K562 (cell line): ENCODE data around the gene CSKMT. TPM values are rescaled to one million over a fixed set of nuclear protein-coding genes. Genes with fewer than 3 reads are reported as not detected.

Experiments used
- BHLHE40 ChIP-seq: IDR thresholded peaks from 2 replicates; pipeline ENCODE4 v1.6.1; 2011; ENCODE audit warnings: low read length, improper control_type of control experiment
- CC2D1A ChIP-seq: fragments of 450-650 bp; IDR thresholded peaks from 2 replicates; pipeline ENCODE4 v1.6.1; 2017; ENCODE audit warnings: mild to moderate bottlenecking
- CEBPB ChIP-seq: fragments of 450-650 bp; IDR thresholded peaks from 2 replicates; pipeline ENCODE4 v1.6.1; 2016; ENCODE audit warnings: missing genetic modification characterization, missing compliant biosample characterization
- CREB1 ChIP-seq, 2 experiments: sonication (generic) in 1 of 2; formaldehyde crosslinking in 1 of 2; IDR thresholded peaks; 2 replicates each; pipeline versions ENCODE4 v1.6.1 to v1.8.0; 2012 to 2022; ENCODE audit warnings: inconsistent platforms in 1 of 2, mild to moderate bottlenecking in 1 of 2, missing genetic modification reagents in 1 of 2, moderate library complexity in 1 of 2
- ELK1 ChIP-seq: sonication (generic); formaldehyde crosslinking; IDR thresholded peaks from 2 replicates; pipeline ENCODE4 v1.8.1; 2022; ENCODE audit warnings: missing genetic modification reagents
- FOS ChIP-seq: IDR thresholded peaks from 3 replicates; pipeline ENCODE4 v1.6.1; 2011; ENCODE audit not compliant: insufficient read length; ENCODE audit errors: extremely low read depth
- GTF3C2 ChIP-seq: IDR thresholded peaks from 3 replicates; pipeline ENCODE4 v1.6.1; 2011; ENCODE audit warnings: borderline replicate concordance, mild to moderate bottlenecking, moderate library complexity; ENCODE audit not compliant: insufficient read length; ENCODE audit errors: extremely low read depth
- HDAC1 ChIP-seq, 2 experiments: fragments of 450-650 bp; IDR thresholded peaks; 2 replicates each; pipeline ENCODE4 v1.6.1; 2016 to 2017; ENCODE audit warnings: inconsistent platforms in 1 of 2, mild to moderate bottlenecking in 1 of 2, moderate library complexity in 1 of 2
- KDM2B ChIP-seq: fragments of 250-450 bp; sonication (Bioruptor Pico); IDR thresholded peaks from 2 replicates; pipeline ENCODE4 v1.8.0; 2021; ENCODE audit warnings: mild to moderate bottlenecking, moderate library complexity
- MLX ChIP-seq, 2 experiments: fragments of 450-650 bp in 1 of 2; sonication (generic) in 1 of 2; formaldehyde crosslinking; conservative IDR thresholded peaks; 2 replicates each; pipeline versions ENCODE4 v1.4.0 to v1.8.1; 2020 to 2022; ENCODE audit warnings: mild to moderate bottlenecking in 1 of 2, missing genetic modification reagents in 1 of 2
- NFIX ChIP-seq: fragments of 250-450 bp; sonication (Bioruptor Pico); IDR thresholded peaks from 2 replicates; pipeline ENCODE4 v1.4.0; 2020; ENCODE audit warnings: low read depth, mild to moderate bottlenecking, moderate library complexity
- NR2F6 ChIP-seq: fragments of 450-650 bp; formaldehyde crosslinking; IDR thresholded peaks from 2 replicates; pipeline ENCODE4 v1.4.0; 2020; ENCODE audit warnings: mild to moderate bottlenecking
- PHB ChIP-seq: fragments of 250-450 bp; sonication (Bioruptor Pico); IDR thresholded peaks from 2 replicates; pipeline ENCODE4 v1.5.0; 2021
- PHTF2 ChIP-seq: fragments of 250-450 bp; sonication (Bioruptor Pico); IDR thresholded peaks from 2 replicates; pipeline ENCODE4 v1.5.0; 2021; ENCODE audit warnings: mild to moderate bottlenecking
- SRF ChIP-seq, 2 experiments: fragments of 250-450, 450-650 bp in 1 of 2; sonication (Bioruptor Pico) in 1 of 2; sonication (generic) in 1 of 2; formaldehyde crosslinking; IDR thresholded peaks; 2 replicates each; pipeline versions ENCODE4 v1.5.0 to v1.5.1; 2020 to 2022; ENCODE audit warnings: mild to moderate bottlenecking in 1 of 2, missing genetic modification reagents in 1 of 2
- SRSF3 ChIP-seq: fragments of 200-400 bp; formaldehyde crosslinking; IDR thresholded peaks from 2 replicates; pipeline ENCODE4 v1.6.1; 2016; ENCODE audit warnings: mild to moderate bottlenecking, low read length, moderate library complexity; ENCODE audit not compliant: insufficient read depth
- TCF3 ChIP-seq: sonication (generic); formaldehyde crosslinking; IDR thresholded peaks from 2 replicates; pipeline ENCODE4 v1.4.0; 2020; ENCODE audit warnings: mild to moderate bottlenecking, missing genetic modification reagents
- XRCC3 ChIP-seq: fragments of 450-650 bp; IDR thresholded peaks from 2 replicates; pipeline ENCODE4 v1.6.1; 2017; ENCODE audit warnings: mild to moderate bottlenecking, moderate library complexity
- ZKSCAN1 ChIP-seq: fragments of 150-350 bp; IDR thresholded peaks from 2 replicates; pipeline ENCODE4 v1.6.1; 2016; ENCODE audit warnings: low read depth, low read length
- ZNF263 ChIP-seq: sonication (generic); formaldehyde crosslinking; IDR thresholded peaks from 2 replicates; pipeline ENCODE4 v1.8.0; 2022; ENCODE audit warnings: mild to moderate bottlenecking, missing genetic modification reagents, borderline replicate concordance
- ZNF347 ChIP-seq: fragments of 450-650 bp; formaldehyde crosslinking; IDR thresholded peaks from 2 replicates; pipeline ENCODE4 v1.4.0; 2020; ENCODE audit warnings: low read depth, mild to moderate bottlenecking, moderate library complexity
- polyA plus RNA-seq, 8 experiments: library from polyadenylated mRNA; depleted of rRNA in 4 of 8; stranded (reverse) in 5 of 8; unstranded in 3 of 8; fragments of >200 nt; fragmentation: Nextera tagmentation in 2 of 8; fragmentation: Illumina TruSeq in 1 of 8; extraction: Ambion mirVana in 2 of 8; extraction: Trizol in 1 of 8; gene quantifications; 2 replicates each; pipeline versions ENCODE4 v1.2.1 to v1.2.3, GENCODE V29; 2011 to 2014; ENCODE audit warnings: inconsistent platforms in 1 of 8, missing spikeins in 1 of 8
- total RNA-seq, 7 experiments: library from RNA; depleted of rRNA in 6 of 7; stranded (reverse); fragments of >200 nt in 6 of 7; fragmentation: Illumina TruSeq in 2 of 7; extraction: Trizol in 2 of 7; gene quantifications; 2 replicates each; pipeline versions ENCODE4 v1.2.1 to v1.2.3, GENCODE V29; 2011 to 2021; ENCODE audit warnings: low replicate concordance in 1 of 7

CSKMT gene
- total and polyA plus RNA-seq, 9 of the 15 experiments (the other 6 are each of a cell fraction or from before 2014, with no cell fraction given), result 10.3 to 108 (median 27.2) TPM

- TF ChIP-seq CEBPB (tag), result no peak
- TF ChIP-seq CREB1 (IDR thresholded peaks at IDR 0.05), result peak; percentile 86
- peak; percentile 86 for TF ChIP-seq CREB1 (CRISPR knock-in tag; IDR thresholded peaks at IDR 0.05)
- peak; percentile 62 for TF ChIP-seq FOS
- TF ChIP-seq ZKSCAN1, result peak; percentile 8; the same call in 1 of the 2 replicates
- TF ChIP-seq SRF (CRISPR knock-in tag; IDR thresholded peaks at IDR 0.05), result no peak
- TF ChIP-seq NR2F6 (CRISPR knock-in tag), result peak; percentile 54; the same call in 1 of the 2 replicates
- TF ChIP-seq CC2D1A, result peak; percentile 22; the same call in 1 of the 2 replicates
- TF ChIP-seq GTF3C2, result no peak
- no peak for TF ChIP-seq NFIX (CRISPR knock-in tag)
- TF ChIP-seq BHLHE40, result no peak
- TF ChIP-seq KDM2B (CRISPR knock-in tag), result no peak; the same call in 1 of the 2 replicates
- TF ChIP-seq XRCC3, result no peak
- 0 out of 2 replicates have a peak, but pooled peaks have one; percentile 15 for TF ChIP-seq ZNF263 (CRISPR knock-in tag)
- peak; percentile 20; the same call in 1 of the 2 replicates for TF ChIP-seq TCF3 (CRISPR knock-in tag)
- TF ChIP-seq ELK1 (CRISPR knock-in tag), result no peak
- no peak for TF ChIP-seq MLX (CRISPR knock-in tag; conservative IDR thresholded peaks at IDR 0.05)
- TF ChIP-seq ZNF347 (CRISPR knock-in tag), result no peak
- TF ChIP-seq PHB (CRISPR knock-in tag), result 0 out of 2 replicates have a peak, but pooled peaks have one; percentile 17
- no peak for TF ChIP-seq PHTF2 (CRISPR knock-in tag)
- TF ChIP-seq HDAC1 (IDR thresholded peaks at IDR 0.05), result peak in 1 of 2 experiments; percentile 70; a peak in 2 of 4 replicates
- TF ChIP-seq SRSF3, result no peak
Observed at GRCh38 chr11:62645946-62646824, 18.9 kb upstream of the CSKMT start, which contains the start of gene GANAB (continued).
